Heart left ventricle (tissue), 13 donors: ENCODE data around the gene HOMER1.

Experiments used
- CTCF ChIP-seq, 12 donors: fragments of 200-600 bp; sonication (generic) in 4 of 12; IDR thresholded peaks; one replicate each; pipeline versions ENCODE4 v1.5.0 to v1.8.0; 2018 to 2022; ENCODE audit warnings: antibody characterized with exemption in 12 of 12, mild to moderate bottlenecking in 5 of 12
- POLR2A ChIP-seq, 2 donors: fragments of 450-650 bp; IDR thresholded peaks; one replicate each; pipeline ENCODE4 v1.6.1; 2017; ENCODE audit warnings: antibody characterized with exemption in 2 of 2, mild to moderate bottlenecking in 2 of 2, moderate library complexity in 2 of 2
- donor health status: ischemic (EF 13 %, LVEDD 7.1; RV severe dilation, severe dysfunction).
- donor health status: DM: no; HTN: yes; CAD: no.
- donor health status: DM: no; HTN: no; CAD: no.
- donor health status: ischemic (EF 25% LVEDD 6.9; RV normal size, moderate dysfunction).
- donor health status: ischemic (EF 25% LVEDD 5.7; RV mildly dilated, moderate dysfunction).
- donor health status: ischemic (EF 35%, LVEDD 5.7; RV mildly dilated, moderate dysfunction).
- donor health status: nonischemic (EF 11% LVEDD 7.7; RV severe dilation, severe dysfunction).
- donor health status: DM: yes; HTN: yes; CAD: no.
- donor health status: PGD.
- donor health status: ischemic (EF 29% LVEDD 5.4; RV normal size, mild dysfunction).
- donor health status: nonischemic (EF 23%, LVEDD 6.1; RV moderate dilation, normal function).

GRCh38 chr5:79459626-79460025 lies 54.3 kb downstream of the HOMER1 start:
- TF ChIP-seq CTCF (IDR thresholded peaks at IDR 0.05) = no peak
- no peak for TF ChIP-seq POLR2A (IDR thresholded peaks at IDR 0.05)
